GM12878 (cell line): ENCODE results near the gene ZBTB39. TPM values are rescaled to one million over a fixed set of nuclear protein-coding genes. Genes with fewer than 3 reads are reported as not detected.

Experiments used
- BRCA1 ChIP-seq: IDR thresholded peaks from 2 replicates; pipeline ENCODE4 v1.6.1; 2011; ENCODE audit warnings: low read depth, low read length, improper control_type of control experiment
- CBFB ChIP-seq: IDR thresholded peaks from 2 replicates; pipeline ENCODE4 v1.6.1; 2016; ENCODE audit warnings: antibody characterized with exemption, low read depth
- CREB1 ChIP-seq: IDR thresholded peaks from 2 replicates; pipeline ENCODE4 v1.6.1; 2012; ENCODE audit warnings: low read depth, mild to moderate bottlenecking, inconsistent platforms
- GATAD2B ChIP-seq: fragments of 450-650 bp; conservative IDR thresholded peaks from 2 replicates; pipeline ENCODE4 v1.6.1; 2017; ENCODE audit warnings: low read depth, mild to moderate bottlenecking, moderate library complexity
- NBN ChIP-seq: fragments of 450-650 bp; IDR thresholded peaks from 2 replicates; pipeline ENCODE4 v1.6.1; 2016
- NFXL1 ChIP-seq: fragments of 450-650 bp; IDR thresholded peaks from 2 replicates; pipeline ENCODE4 v1.6.1; 2017; ENCODE audit warnings: antibody characterized with exemption, mild to moderate bottlenecking, borderline replicate concordance
- PBX3 ChIP-seq: IDR thresholded peaks from 2 replicates; pipeline ENCODE4 v1.6.1; 2011; ENCODE audit warnings: mild to moderate bottlenecking, low read depth, low read length, moderate library complexity; ENCODE audit not compliant: insufficient replicate concordance
- POLR2AphosphoS5 ChIP-seq: IDR thresholded peaks from 2 replicates; pipeline ENCODE4 v1.6.1; 2011; ENCODE audit warnings: mild to moderate bottlenecking, low read length, inconsistent platforms
- SKIL ChIP-seq: fragments of 450-650 bp; IDR thresholded peaks from 2 replicates; pipeline ENCODE4 v1.6.1; 2017; ENCODE audit warnings: mild to moderate bottlenecking, low read depth, inconsistent platforms; ENCODE audit not compliant: poor library complexity, severe bottlenecking
- SMAD1 ChIP-seq: fragments of 450-650 bp; IDR thresholded peaks from 2 replicates; pipeline ENCODE4 v1.6.1; 2018; ENCODE audit warnings: mild to moderate bottlenecking, low read depth; ENCODE audit not compliant: partially characterized antibody
- polyA plus RNA-seq, 11 experiments: library from polyadenylated mRNA; depleted of rRNA in 4 of 11; unstranded in 6 of 11; stranded (reverse) in 5 of 11; fragments of >200 nt; fragmentation: Nextera tagmentation in 4 of 11; fragmentation: Illumina TruSeq in 1 of 11; extraction: Ambion mirVana in 4 of 11; extraction: Trizol in 1 of 11; gene quantifications; 1 replicate in 1 of 11; 2 replicates in 10 of 11; pipeline versions ENCODE4 v1.2.1 to v1.2.3, GENCODE V29; 2011 to 2016; ENCODE audit warnings: inconsistent platforms in 2 of 11, missing spikeins in 2 of 11, low read depth in 1 of 11
- total RNA-seq, 4 experiments: library from RNA; depleted of rRNA in 3 of 4; stranded (reverse); fragments of >200 nt in 3 of 4; fragmentation: Illumina TruSeq in 1 of 4; extraction: Trizol in 1 of 4; gene quantifications; 2 replicates each; pipeline versions ENCODE4 v1.2.1 to v1.2.3, GENCODE V29; 2013 to 2021
- TF ChIP-seq, protein P1 (sequence below): IDR thresholded peaks from 2 replicates; pipeline ENCODE4 v1.6.1; 2012; ENCODE audit warnings: mild to moderate bottlenecking, low read depth, low read length

Gene ZBTB39
- total and polyA plus RNA-seq, 10 of the 15 experiments (the other 5 are each of a cell fraction or from before 2014, with no cell fraction given), result 0.88 to 6.8 (median 4.4) TPM

GRCh38 chr12:57005980-57006808 lies at the start of gene ZBTB39 (continued):
- TF ChIP-seq POLR2AphosphoS5 (peak; percentile 53; the same call in 1 of the 2 replicates), NBN (no peak), CBFB (no peak), NFXL1 (no peak), PBX3 (no peak), SKIL (no peak), SMAD1 (no peak), BRCA1 (no peak), GATAD2B (no peak; the same call in 1 of the 2 replicates), CREB1 (no peak)
- TF ChIP-seq, protein P1, sequence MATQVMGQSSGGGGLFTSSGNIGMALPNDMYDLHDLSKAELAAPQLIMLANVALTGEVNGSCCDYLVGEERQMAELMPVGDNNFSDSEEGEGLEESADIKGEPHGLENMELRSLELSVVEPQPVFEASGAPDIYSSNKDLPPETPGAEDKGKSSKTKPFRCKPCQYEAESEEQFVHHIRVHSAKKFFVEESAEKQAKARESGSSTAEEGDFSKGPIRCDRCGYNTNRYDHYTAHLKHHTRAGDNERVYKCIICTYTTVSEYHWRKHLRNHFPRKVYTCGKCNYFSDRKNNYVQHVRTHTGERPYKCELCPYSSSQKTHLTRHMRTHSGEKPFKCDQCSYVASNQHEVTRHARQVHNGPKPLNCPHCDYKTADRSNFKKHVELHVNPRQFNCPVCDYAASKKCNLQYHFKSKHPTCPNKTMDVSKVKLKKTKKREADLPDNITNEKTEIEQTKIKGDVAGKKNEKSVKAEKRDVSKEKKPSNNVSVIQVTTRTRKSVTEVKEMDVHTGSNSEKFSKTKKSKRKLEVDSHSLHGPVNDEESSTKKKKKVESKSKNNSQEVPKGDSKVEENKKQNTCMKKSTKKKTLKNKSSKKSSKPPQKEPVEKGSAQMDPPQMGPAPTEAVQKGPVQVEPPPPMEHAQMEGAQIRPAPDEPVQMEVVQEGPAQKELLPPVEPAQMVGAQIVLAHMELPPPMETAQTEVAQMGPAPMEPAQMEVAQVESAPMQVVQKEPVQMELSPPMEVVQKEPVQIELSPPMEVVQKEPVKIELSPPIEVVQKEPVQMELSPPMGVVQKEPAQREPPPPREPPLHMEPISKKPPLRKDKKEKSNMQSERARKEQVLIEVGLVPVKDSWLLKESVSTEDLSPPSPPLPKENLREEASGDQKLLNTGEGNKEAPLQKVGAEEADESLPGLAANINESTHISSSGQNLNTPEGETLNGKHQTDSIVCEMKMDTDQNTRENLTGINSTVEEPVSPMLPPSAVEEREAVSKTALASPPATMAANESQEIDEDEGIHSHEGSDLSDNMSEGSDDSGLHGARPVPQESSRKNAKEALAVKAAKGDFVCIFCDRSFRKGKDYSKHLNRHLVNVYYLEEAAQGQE, result no peak
- TF ChIP-seq, all 136 proteins: peak for 17
